GM23338 (cell line): ENCODE measurements around the gene GAPDHS. TPM values are rescaled to one million over a fixed set of nuclear protein-coding genes. Genes with fewer than 3 reads are reported as not detected.

ENCODE experiments used
- ATAC-seq: fragments of 200-7000 bp; cut with Tn5 transposase; 3 replicates; pipeline ENCODE4 v1.9.1; 2020
- DNase-seq: peaks from one replicate; pipeline ENCODE4 v3.0.0-alpha.2; 2015; ENCODE audit warnings: low spot score
- H2AFZ ChIP-seq: fragments of 200-600 bp; sonication (generic); 2 replicates; pipeline ENCODE4 v1.8.0; 2016; ENCODE audit warnings: antibody characterized with exemption, mild to moderate bottlenecking, moderate library complexity
- H3F3A ChIP-seq: fragments of 200-600 bp; sonication (generic); replicated peaks from 2 replicates; pipeline ENCODE4 v1.8.0; 2017; ENCODE audit warnings: antibody characterized with exemption, mixed run types, low read depth
- H3K27ac ChIP-seq: fragments of 200-600 bp; sonication (generic); 2 replicates; pipeline ENCODE4 v1.6.1; 2016; ENCODE audit warnings: low read depth
- H3K27me3 ChIP-seq: fragments of 200-600 bp; sonication (generic); 2 replicates; pipeline ENCODE4 v1.8.0; 2016; ENCODE audit warnings: mild to moderate bottlenecking, mixed run types, moderate library complexity; ENCODE audit not compliant: insufficient read depth
- H3K36me3 ChIP-seq: fragments of 200-600 bp; sonication (generic); 2 replicates; pipeline ENCODE4 v1.8.0; 2016; ENCODE audit warnings: mild to moderate bottlenecking; ENCODE audit not compliant: insufficient read depth
- H3K4me1 ChIP-seq: fragments of 200-600 bp; sonication (generic); 2 replicates; pipeline ENCODE4 v1.8.0; 2016; ENCODE audit warnings: mild to moderate bottlenecking, moderate library complexity; ENCODE audit not compliant: insufficient read depth
- H3K4me2 ChIP-seq: fragments of 200-600 bp; sonication (generic); 2 replicates; pipeline ENCODE4 v1.7.1; 2017; ENCODE audit warnings: mixed run types
- H3K4me3 ChIP-seq: fragments of 200-600 bp; sonication (generic); 2 replicates; pipeline ENCODE4 v1.6.1; 2016; ENCODE audit warnings: mixed run types
- H3K79me2 ChIP-seq: fragments of 200-600 bp; sonication (generic); replicated peaks from 2 replicates; pipeline ENCODE4 v1.8.0; 2017; ENCODE audit warnings: mild to moderate bottlenecking; ENCODE audit not compliant: insufficient read depth
- H3K9me2 ChIP-seq: fragments of 200-600 bp; sonication (generic); 2 replicates; pipeline ENCODE4 v1.8.0; 2017; ENCODE audit not compliant: insufficient read depth
- H4K20me1 ChIP-seq: fragments of 200-600 bp; sonication (generic); replicated peaks from 2 replicates; pipeline ENCODE4 v1.8.0; 2017; ENCODE audit warnings: mild to moderate bottlenecking; ENCODE audit not compliant: insufficient read depth
- H3K27ac Mint-ChIP-seq: 2 replicates; pipeline ENCODE4 v1.8.0; 2020; ENCODE audit warnings: inconsistent platforms, mild to moderate bottlenecking, moderate library complexity, mixed read lengths
- H3K27me3 Mint-ChIP-seq: 3 replicates; pipeline ENCODE4 v1.8.0; 2022; ENCODE audit warnings: low read depth, mild to moderate bottlenecking, moderate library complexity, mixed read lengths, inconsistent platforms; ENCODE audit not compliant: insufficient read depth, poor library complexity
- H3K36me3 Mint-ChIP-seq: 3 replicates; pipeline ENCODE4 v1.8.0; 2021; ENCODE audit warnings: low read depth, mild to moderate bottlenecking, inconsistent platforms, moderate library complexity, mixed read lengths
- H3K4me1 Mint-ChIP-seq: 3 replicates; pipeline ENCODE4 v1.8.0; 2020; ENCODE audit warnings: mild to moderate bottlenecking, inconsistent platforms, mixed read lengths
- H3K4me3 Mint-ChIP-seq: 3 replicates; pipeline ENCODE4 v1.8.0; 2021; ENCODE audit warnings: moderate library complexity, mild to moderate bottlenecking, inconsistent platforms, mixed read lengths
- H3K9me3 Mint-ChIP-seq: 3 replicates; pipeline ENCODE4 v1.8.0; 2020; ENCODE audit warnings: moderate library complexity, mild to moderate bottlenecking, inconsistent platforms, mixed read lengths
- CREB1 ChIP-seq: fragments of 250-450 bp; sonication (Bioruptor Pico); IDR thresholded peaks from 2 replicates; pipeline ENCODE4 v1.5.0; 2020; ENCODE audit warnings: low read depth, mild to moderate bottlenecking, moderate library complexity
- CTCF ChIP-seq, 2 experiments: fragments of 200-600 bp in 1 of 2; sonication (generic) in 1 of 2; conservative IDR thresholded peaks; 2 replicates each; pipeline versions ENCODE4 v1.5.1 to v1.6.1; 2016 to 2017; ENCODE audit warnings: antibody characterized with exemption in 2 of 2, low read depth in 2 of 2, mild to moderate bottlenecking in 2 of 2, moderate library complexity in 1 of 2
- EZH2 ChIP-seq: fragments of 200-600 bp; sonication (generic); IDR thresholded peaks from one replicate; pipeline ENCODE4 v1.8.0; 2017; ENCODE audit warnings: antibody characterized with exemption, mild to moderate bottlenecking, low read depth; ENCODE audit not compliant: unreplicated experiment
- EZH2phosphoT487 ChIP-seq: fragments of 200-600 bp; sonication (generic); IDR thresholded peaks from one replicate; pipeline ENCODE4 v1.8.1; 2018; ENCODE audit warnings: antibody characterized with exemption; ENCODE audit not compliant: unreplicated experiment
- REST ChIP-seq: IDR thresholded peaks from one replicate; pipeline ENCODE4 v1.6.1; 2018; ENCODE audit warnings: antibody characterized with exemption; ENCODE audit not compliant: unreplicated experiment
- ZNF331 ChIP-seq: fragments of 250-450 bp; sonication (Bioruptor Pico); IDR thresholded peaks from 2 replicates; pipeline ENCODE4 v1.5.0; 2020; ENCODE audit warnings: low read depth, mild to moderate bottlenecking, moderate library complexity
- polyA plus RNA-seq: library from polyadenylated mRNA; unstranded; fragments of >200 nt; fragmentation: Nextera tagmentation; extraction: Ambion mirVana; gene quantifications from 2 replicates; pipeline ENCODE4 v1.2.1, GENCODE V29; 2016
- total RNA-seq: library from RNA; depleted of rRNA; stranded (reverse); fragments of >200 nt; shearing (Covaris generic); gene quantifications from 2 replicates; pipeline ENCODE4 v1.2.3, GENCODE V29; 2014

GAPDHS gene
- total and polyA plus RNA-seq, 2 experiments from 2014 or later = not detected

DNA sequence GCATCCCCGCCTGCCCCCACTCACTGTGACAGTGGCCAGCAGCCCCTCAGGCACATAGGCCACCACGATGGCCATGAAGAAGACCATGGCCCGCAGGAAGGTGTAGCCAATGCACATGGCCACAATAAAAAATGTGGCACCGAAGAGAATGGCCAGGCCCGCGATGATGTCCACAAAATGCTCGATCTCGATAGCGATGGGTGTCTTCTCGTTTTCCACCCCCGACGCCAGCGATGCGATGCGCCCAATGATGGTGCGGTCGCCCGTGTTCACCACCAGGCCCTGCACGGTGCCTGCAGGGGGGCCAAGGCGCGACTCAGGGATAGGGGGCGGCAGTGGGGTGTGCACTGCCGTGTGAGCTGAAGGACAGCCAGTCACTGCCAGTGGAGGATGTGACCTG lies 26.5 kb downstream of the GAPDHS start:
- Histone ChIP-seq H2AFZ (no peak overlapping the region), H3K27me3 (peaks cover 10% of the 10 kb centered on the region), H3F3A (peaks cover 11% of the 10 kb centered on the region; the same call in 1 of the 2 replicates), H3K27ac (no peak overlapping the region), H3K4me3 (no peak overlapping the region), H3K79me2 (no peaks in the 10 kb centered on the region), H3K4me1 (peaks cover 8% of the 10 kb centered on the region; the same call in 1 of the 2 replicates), H3K36me3 (no peaks in the 10 kb centered on the region), H3K4me2 (no peak overlapping the region), H4K20me1 (no peaks in the 10 kb centered on the region), H3K9me2 (no peaks in the 10 kb centered on the region)
- Mint-ChIP-seq H3K9me3 (no peaks in the 10 kb centered on the region; the same call in 1 of the 3 replicates), H3K27ac (no peak overlapping the region), H3K27me3 (peaks cover 26% of the 10 kb centered on the region), H3K4me1 (peaks cover 12% of the 10 kb centered on the region), H3K36me3 (no peaks in the 10 kb centered on the region; the same call in 2 of the 3 replicates), H3K4me3 (no peak overlapping the region)
- DNase-seq (no peak), ATAC-seq (no peak)
- TF ChIP-seq REST = no peak
- 0 out of 4 replicates have a peak, but pooled peaks of 1 of the 2 experiments have one; percentile 2 for TF ChIP-seq CTCF (conservative IDR thresholded peaks at IDR 0.05; ENCODE audit: low read depth in 2 of 2)
- TF ChIP-seq CREB1 = no peak
- TF ChIP-seq ZNF331 (CRISPR knock-in tag) = no peak
- TF ChIP-seq EZH2 = no peak

DNA sequence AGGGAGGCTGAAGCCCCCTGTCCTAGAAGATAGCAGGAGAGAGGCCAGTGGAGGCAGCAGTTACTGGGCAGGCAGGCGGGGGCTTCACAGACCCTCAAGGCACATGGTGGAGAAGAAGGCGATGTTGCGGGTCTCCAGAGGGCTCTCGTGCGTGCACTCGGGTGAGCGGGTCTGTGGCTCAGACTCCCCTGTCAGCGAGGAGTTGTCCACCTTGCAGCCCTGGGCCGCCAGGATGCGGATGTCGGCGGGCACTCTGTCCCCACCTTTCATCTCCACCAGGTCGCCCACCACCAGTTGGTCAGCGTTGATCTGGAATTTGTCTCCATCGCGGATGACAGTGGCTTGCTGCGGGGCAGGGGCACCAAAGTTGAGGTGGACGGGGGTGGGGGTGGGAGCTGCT lies 27.0 kb downstream of the GAPDHS start:
- ATAC-seq = no peak
- Histone ChIP-seq H3K4me2 (no peak overlapping the region), H3K36me3 (no peaks in the 10 kb centered on the region), H3K4me3 (no peak overlapping the region), H2AFZ (no peak overlapping the region), H3K4me1 (peaks cover 8% of the 10 kb centered on the region; the same call in 1 of the 2 replicates), H4K20me1 (no peaks in the 10 kb centered on the region), H3K27me3 (peaks cover 10% of the 10 kb centered on the region), H3K9me2 (no peaks in the 10 kb centered on the region), H3K27ac (no peak overlapping the region), H3F3A (peaks cover 11% of the 10 kb centered on the region; the same call in 1 of the 2 replicates), H3K79me2 (no peaks in the 10 kb centered on the region)
- Mint-ChIP-seq H3K9me3 (no peaks in the 10 kb centered on the region; the same call in 1 of the 3 replicates), H3K36me3 (no peaks in the 10 kb centered on the region; the same call in 2 of the 3 replicates), H3K4me1 (peaks cover 12% of the 10 kb centered on the region), H3K27ac (no peak overlapping the region), H3K27me3 (peaks cover 26% of the 10 kb centered on the region), H3K4me3 (no peak overlapping the region)
- no peak for DNase-seq
- TF ChIP-seq REST = no peak
- no peak for TF ChIP-seq EZH2phosphoT487
